ENCODE measurements around the gene FGFR2. TPM values are rescaled to one million over a fixed set of nuclear protein-coding genes. Genes with fewer than 3 reads are reported as not detected.

Gene FGFR2
- total RNA-seq, 2 experiments from 2014 or later, result 0.14 to 0.22 TPM

- Mint-ChIP-seq H3K4me1 (ENCODE audit: low read depth) (no peaks in the 10 kb centered on the region), H3K36me3 (ENCODE audit: low read depth) (no peaks in the 10 kb centered on the region), H3K27ac (no peak overlapping the region), H3K4me3 (no peak overlapping the region), H3K9me3 (no peaks in the 10 kb centered on the region), H3K27me3 (no peaks in the 10 kb centered on the region)
- Histone ChIP-seq H3K27ac (ENCODE audit: low read depth in 1 of 2, low read length in 2 of 2) (no peak overlapping the region), H3K36me3 (ENCODE audit: insufficient read depth, low read length) (no peaks in the 10 kb centered on the region), H3K4me1 (ENCODE audit: insufficient read depth, low read length) (no peaks in the 10 kb centered on the region), H3K9me3 (ENCODE audit: control insufficient read depth in 1 of 2, insufficient read depth in 1 of 2, low read length in 2 of 2) (peaks cover 0 to 5% of the 10 kb centered on the region in 2 experiments), H3K27me3 (ENCODE audit: control insufficient read depth in 1 of 2, insufficient read depth in 2 of 2, low read length in 2 of 2) (no peaks in the 10 kb centered on the region), H3K4me3 (ENCODE audit: low read length) (no peak overlapping the region)
- ChIA-PET POLR2A (no interaction called here), CTCF (no interaction called here)
- intact Hi-C loops (cut with DNase I, micrococcal nuclease), result no loop called here
- ATAC-seq (ENCODE audit: poor library complexity) (no peak), DNase-seq (no peak)
- TF ChIP-seq, protein P1, sequence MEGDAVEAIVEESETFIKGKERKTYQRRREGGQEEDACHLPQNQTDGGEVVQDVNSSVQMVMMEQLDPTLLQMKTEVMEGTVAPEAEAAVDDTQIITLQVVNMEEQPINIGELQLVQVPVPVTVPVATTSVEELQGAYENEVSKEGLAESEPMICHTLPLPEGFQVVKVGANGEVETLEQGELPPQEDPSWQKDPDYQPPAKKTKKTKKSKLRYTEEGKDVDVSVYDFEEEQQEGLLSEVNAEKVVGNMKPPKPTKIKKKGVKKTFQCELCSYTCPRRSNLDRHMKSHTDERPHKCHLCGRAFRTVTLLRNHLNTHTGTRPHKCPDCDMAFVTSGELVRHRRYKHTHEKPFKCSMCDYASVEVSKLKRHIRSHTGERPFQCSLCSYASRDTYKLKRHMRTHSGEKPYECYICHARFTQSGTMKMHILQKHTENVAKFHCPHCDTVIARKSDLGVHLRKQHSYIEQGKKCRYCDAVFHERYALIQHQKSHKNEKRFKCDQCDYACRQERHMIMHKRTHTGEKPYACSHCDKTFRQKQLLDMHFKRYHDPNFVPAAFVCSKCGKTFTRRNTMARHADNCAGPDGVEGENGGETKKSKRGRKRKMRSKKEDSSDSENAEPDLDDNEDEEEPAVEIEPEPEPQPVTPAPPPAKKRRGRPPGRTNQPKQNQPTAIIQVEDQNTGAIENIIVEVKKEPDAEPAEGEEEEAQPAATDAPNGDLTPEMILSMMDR (IDR thresholded peaks at IDR 0.05), result no peak
These were observed 30.6 kb upstream of the FGFR2 start for GRCh38 chr10:121628859-121629258.

- Mint-ChIP-seq H3K36me3 (ENCODE audit: low read depth) (no peaks in the 10 kb centered on the region), H3K27me3 (no peaks in the 10 kb centered on the region), H3K4me3 (no peak overlapping the region), H3K9me3 (no peaks in the 10 kb centered on the region), H3K27ac (no peak overlapping the region), H3K4me1 (ENCODE audit: low read depth) (no peaks in the 10 kb centered on the region)
- Histone ChIP-seq H3K4me1 (ENCODE audit: insufficient read depth, low read length) (no peaks in the 10 kb centered on the region), H3K9me3 (ENCODE audit: control insufficient read depth in 1 of 2, insufficient read depth in 1 of 2, low read length in 2 of 2) (peaks cover 0 to 1% of the 10 kb centered on the region in 2 experiments), H3K36me3 (ENCODE audit: insufficient read depth, low read length) (no peaks in the 10 kb centered on the region), H3K27me3 (ENCODE audit: control insufficient read depth in 1 of 2, insufficient read depth in 2 of 2, low read length in 2 of 2) (no peaks in the 10 kb centered on the region), H3K4me3 (ENCODE audit: low read length) (no peak overlapping the region), H3K27ac (ENCODE audit: low read depth in 1 of 2, low read length in 2 of 2) (no peak overlapping the region)
- intact Hi-C loops (cut with DNase I, micrococcal nuclease), result no loop called here
- ChIA-PET CTCF (no interaction called here), POLR2A (no interaction called here)
- ATAC-seq (ENCODE audit: poor library complexity) (no peak), DNase-seq (no peak)
- TF ChIP-seq, protein P1 (IDR thresholded peaks at IDR 0.05), result no peak
These were observed 29.8 kb upstream of the FGFR2 start for GRCh38 chr10:121627876-121628581.

GRCh38 chr10:121624836-121625486 lies 26.7 kb upstream of the FGFR2 start:
- no peaks in the 10 kb centered on the region for H3K9me3 Mint-ChIP-seq
- no peak for DNase-seq
- Histone ChIP-seq H3K27ac (ENCODE audit: low read depth in 1 of 2, low read length in 2 of 2) (no peak overlapping the region), H3K4me3 (ENCODE audit: low read length) (no peak overlapping the region), H3K9me3 (ENCODE audit: control insufficient read depth in 1 of 2, insufficient read depth in 1 of 2, low read length in 2 of 2) (peaks cover 0 to 3% of the 10 kb centered on the region in 2 experiments), H3K36me3 (ENCODE audit: insufficient read depth, low read length) (no peaks in the 10 kb centered on the region), H3K4me1 (ENCODE audit: insufficient read depth, low read length) (no peaks in the 10 kb centered on the region), H3K27me3 (ENCODE audit: control insufficient read depth in 1 of 2, insufficient read depth in 2 of 2, low read length in 2 of 2) (no peaks in the 10 kb centered on the region)
- no peaks in the 10 kb centered on the region for H3K4me1 Mint-ChIP-seq (ENCODE audit: low read depth)
- no peaks in the 10 kb centered on the region for H3K27me3 Mint-ChIP-seq
- ATAC-seq (ENCODE audit: poor library complexity), result no peak
- TF ChIP-seq, protein P1 (IDR thresholded peaks at IDR 0.05), result no peak
- H3K36me3 Mint-ChIP-seq (ENCODE audit: low read depth), result no peaks in the 10 kb centered on the region
- POLR2A ChIA-PET, result no interaction called here
- intact Hi-C loops (cut with DNase I, micrococcal nuclease), result no loop called here
- H3K4me3 Mint-ChIP-seq, result no peak overlapping the region
- no peak overlapping the region for H3K27ac Mint-ChIP-seq
- CTCF ChIA-PET, result no interaction called here

Data from CD4-positive, alpha-beta T cell (primary cell).